GM18861 (cell line): ENCODE measurements around the gene SNX27.
"Not testable (repeated sequence)": the region's sequence is repeated elsewhere in the genome, so short reads cannot be mapped to it uniquely, and the experiment has no call there.

Experiments used
- ATAC-seq: cut with Tn5 transposase; IDR thresholded peaks from one replicate; pipeline ENCODE4 v1.9.1; 2021; ENCODE audit not compliant: unreplicated experiment

SNX27 gene

DNA sequence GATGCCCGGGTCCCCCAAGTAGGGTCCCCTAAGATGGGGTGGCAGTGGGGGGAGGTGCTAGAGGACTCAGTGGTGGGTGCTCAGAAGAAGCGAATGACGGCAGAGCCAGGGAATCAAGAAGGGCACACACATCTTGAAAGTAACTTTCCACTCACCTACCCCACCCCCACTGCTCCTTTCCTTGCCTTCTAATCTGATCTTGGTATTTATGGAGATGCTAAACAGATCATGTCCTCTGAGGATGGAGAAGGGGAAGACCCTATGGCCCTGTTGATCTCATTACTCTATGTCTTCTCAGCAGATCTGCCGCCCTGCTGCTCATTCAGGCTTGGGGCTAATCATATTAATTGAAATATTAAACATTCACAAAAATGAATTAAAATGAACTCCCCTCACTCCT, 106.8 kb downstream of the SNX27 start:
- no peak for ATAC-seq

- no peak for ATAC-seq
Observed at GRCh38 chr1:151720125-151720524, 108.3 kb downstream of the SNX27 start.

DNA sequence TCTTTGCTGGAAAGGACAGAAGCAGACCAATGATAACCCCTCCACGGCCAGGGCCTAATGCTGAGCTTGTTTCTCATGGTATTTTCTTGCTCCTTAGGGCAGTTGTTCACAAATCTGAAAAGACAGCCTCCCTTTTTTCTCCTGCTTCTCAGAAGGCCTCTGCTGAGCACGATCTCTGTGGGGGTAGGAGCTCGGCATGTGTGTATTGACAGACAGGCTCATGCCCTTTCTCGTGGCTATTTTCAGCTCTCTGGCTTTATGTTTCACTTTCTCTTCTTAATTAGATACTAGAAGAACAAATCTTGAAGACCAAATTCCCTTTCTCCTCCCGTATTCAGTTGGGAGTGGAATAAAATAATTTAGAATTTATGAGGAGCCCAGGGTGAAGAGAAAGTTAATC, 108.7 kb downstream of the SNX27 start:
- ATAC-seq, result no peak

- ATAC-seq, result no peak
Observed at GRCh38 chr1:151720974-151721787, 109.3 kb downstream of the SNX27 start, which contains the start of gene RIIAD1. RIIAD1 (plus strand) TSS chr1:151721522; CDS start chr1:151721537, 15 bp downstream.

- ATAC-seq, result no peak
Observed at GRCh38 chr1:151721788-151722510, 110.1 kb downstream of the SNX27 start.

DNA sequence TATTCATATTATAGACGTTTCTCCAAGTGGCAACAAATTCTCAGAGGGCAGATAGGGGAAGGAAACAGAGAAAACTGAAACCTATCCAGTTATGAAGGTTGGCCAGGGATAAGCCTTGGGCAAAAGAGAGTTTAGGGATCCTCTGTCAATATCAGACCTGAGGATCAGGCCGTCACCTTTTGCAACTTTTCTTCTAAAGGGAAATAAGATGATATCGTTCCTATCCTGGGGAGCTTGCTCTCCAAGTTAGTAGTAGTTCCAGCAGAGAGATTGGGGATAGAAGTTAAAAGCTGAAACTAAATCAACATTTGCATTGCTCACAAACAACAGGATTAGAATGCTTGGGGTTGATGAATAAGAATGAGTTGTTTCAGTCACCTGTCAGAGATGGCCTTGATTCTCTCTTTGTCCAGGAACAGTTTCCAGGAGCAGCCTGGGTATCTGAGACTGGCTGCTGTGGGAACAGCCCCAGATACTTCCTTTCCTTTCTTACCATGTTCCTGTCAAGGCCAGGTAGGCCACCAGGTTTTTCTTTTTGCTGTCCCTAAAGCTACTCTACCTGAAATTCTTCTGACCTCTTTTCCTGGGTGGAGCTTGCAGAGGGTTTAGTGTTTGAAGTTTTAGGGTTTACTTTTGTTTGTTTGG, 112.0 kb downstream of the SNX27 start:
- ATAC-seq, result no peak

DNA sequence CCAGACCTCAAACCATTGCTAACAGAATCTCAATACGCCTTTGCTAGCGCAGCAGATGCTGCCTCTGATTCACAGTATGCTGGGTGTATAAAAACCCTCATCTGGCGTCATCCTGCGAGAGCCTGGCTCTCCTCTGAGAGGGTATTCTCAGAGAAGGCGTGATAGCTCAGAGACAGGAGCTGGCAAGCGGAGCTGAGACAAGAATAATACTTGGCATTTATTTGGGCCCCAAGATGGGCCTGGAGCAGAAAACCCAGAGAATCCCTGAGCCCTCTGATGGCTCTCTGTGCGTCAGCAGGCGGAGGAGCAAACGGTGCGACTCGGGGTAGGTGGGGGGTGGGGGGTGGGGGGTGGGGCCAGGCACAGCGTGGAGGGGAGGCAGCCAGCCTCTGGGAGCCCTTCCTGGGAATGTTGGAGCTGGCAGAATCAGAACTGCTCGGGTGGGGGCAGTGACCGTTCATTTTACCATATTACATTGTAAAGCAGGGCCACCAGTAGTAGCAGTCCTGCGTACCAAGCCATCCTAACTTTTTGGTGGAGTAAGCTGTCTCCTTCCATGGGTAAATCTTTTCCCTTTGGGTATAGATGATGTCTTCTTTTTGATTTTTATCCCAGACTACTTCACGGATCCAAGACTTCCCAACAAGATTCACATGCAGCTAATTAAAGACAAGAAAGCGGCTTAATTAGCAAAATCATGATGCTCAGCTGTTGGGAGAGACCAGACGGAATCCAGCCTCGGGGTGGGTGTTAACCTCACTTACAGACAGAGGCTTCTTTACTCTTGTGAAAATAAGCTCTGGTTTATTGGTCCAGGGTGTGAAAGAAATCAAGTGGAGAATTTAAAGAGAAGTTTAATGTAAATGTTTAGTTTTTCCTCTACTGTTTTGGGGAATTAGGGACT, 116.6 kb downstream of the SNX27 start:
- ATAC-seq, result no peak

- no peak for ATAC-seq
Observed at GRCh38 chr1:151729157-151729965, 117.5 kb downstream of the SNX27 start.

DNA sequence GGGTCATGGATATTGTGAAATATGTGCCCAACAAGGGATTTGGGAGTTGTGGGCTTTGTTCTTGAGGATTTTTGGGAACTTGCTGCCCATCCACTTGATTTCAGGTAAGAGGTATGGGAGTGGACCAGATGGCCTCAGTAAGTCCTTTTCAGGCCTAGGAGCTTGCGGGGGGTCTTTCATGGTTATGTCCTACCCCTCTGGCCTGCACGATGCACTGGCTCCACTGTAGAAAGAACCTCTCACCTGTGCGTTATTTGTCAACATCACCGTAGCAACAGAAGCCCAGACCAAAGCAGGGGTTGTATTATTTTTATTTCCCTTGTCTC, 118.1 kb downstream of the SNX27 start:
- no peak for ATAC-seq

GRCh38 chr1:151733126-151733525, 121.3 kb downstream of the SNX27 start:
- no peak for ATAC-seq

GRCh38 chr1:151733995-151734394, 122.1 kb downstream of the SNX27 start:
- ATAC-seq, result not testable (repeated sequence)

GRCh38 chr1:151737026-151737425, 125.2 kb downstream of the SNX27 start:
- no peak for ATAC-seq

GRCh38 chr1:151737479-151737878, 125.6 kb downstream of the SNX27 start:
- no peak for ATAC-seq

DNA sequence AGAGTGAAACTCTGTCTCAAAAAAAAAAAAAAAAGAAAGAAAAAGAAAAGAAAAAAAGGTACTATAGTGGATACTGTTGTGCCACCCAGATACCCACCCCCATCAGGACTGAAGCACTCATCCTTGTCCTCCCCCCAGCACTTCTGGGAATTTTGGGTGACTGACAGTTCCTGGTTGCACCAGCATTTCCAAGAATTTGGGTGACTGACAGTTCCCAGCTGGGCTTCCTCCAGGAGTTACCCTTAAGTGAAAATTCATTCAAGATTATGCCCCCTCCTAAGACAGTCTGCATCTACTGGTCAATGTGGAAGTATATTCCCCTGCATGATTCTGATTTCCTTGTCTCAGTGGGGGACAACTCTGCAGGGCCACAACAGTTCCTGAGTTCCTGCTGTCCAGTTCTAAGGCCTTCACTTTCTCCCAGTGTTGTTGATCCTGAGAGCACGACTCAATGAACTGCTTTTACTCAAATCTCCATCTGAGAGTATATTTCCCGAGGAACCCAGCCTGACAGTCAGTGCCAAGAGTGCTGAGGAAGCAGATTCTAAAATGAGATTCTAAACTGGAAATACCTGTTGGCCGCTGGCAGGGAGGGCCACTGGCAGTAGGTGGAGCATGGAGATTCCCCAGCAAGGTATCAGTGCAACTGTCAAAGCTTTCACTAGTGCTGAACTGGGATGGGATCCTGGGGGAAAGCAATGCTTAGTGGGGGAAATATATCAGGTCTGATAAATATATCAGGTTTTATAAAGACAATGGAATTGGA, 127.9 kb downstream of the SNX27 start:
- no peak for ATAC-seq

GRCh38 chr1:151741516-151741915, 129.7 kb downstream of the SNX27 start:
- no peak for ATAC-seq
